PFSK-1 (cell line): ENCODE measurements around the gene KISS1R.

Experiments
- FOXP2 ChIP-seq: optimal IDR thresholded peaks from 2 replicates; pipeline ENCODE3; 2011; ENCODE audit warnings: borderline replicate concordance, control low read depth, inconsistent platforms; ENCODE audit not compliant: insufficient read depth; ENCODE audit errors: extremely low read length, extremely low read depth
- POLR2AphosphoS5 ChIP-seq: IDR thresholded peaks from 2 replicates; pipeline ENCODE4 v1.6.1; 2012; ENCODE audit warnings: low read depth, mild to moderate bottlenecking, control low read depth, low read length, moderate library complexity
- SIN3A ChIP-seq: IDR thresholded peaks from 2 replicates; pipeline ENCODE4 v1.6.1; 2012; ENCODE audit warnings: mild to moderate bottlenecking, low read length, moderate library complexity, borderline replicate concordance; ENCODE audit not compliant: insufficient read depth
- TAF1 ChIP-seq: IDR thresholded peaks from 2 replicates; pipeline ENCODE4 v1.6.1; 2012; ENCODE audit warnings: low read length, control low read depth, borderline replicate concordance; ENCODE audit not compliant: insufficient read depth
- TF ChIP-seq, protein P1 (sequence below), 2 experiments: IDR thresholded peaks; 2 replicates each; pipeline versions ENCODE4 v1.6.1 to v1.8.0; 2011 to 2012; ENCODE audit warnings: low read depth in 2 of 2, low read length in 2 of 2, control low read depth in 1 of 2, inconsistent platforms in 1 of 2, mild to moderate bottlenecking in 1 of 2, moderate library complexity in 1 of 2; ENCODE audit not compliant: insufficient read depth in 1 of 2

KISS1R gene

DNA sequence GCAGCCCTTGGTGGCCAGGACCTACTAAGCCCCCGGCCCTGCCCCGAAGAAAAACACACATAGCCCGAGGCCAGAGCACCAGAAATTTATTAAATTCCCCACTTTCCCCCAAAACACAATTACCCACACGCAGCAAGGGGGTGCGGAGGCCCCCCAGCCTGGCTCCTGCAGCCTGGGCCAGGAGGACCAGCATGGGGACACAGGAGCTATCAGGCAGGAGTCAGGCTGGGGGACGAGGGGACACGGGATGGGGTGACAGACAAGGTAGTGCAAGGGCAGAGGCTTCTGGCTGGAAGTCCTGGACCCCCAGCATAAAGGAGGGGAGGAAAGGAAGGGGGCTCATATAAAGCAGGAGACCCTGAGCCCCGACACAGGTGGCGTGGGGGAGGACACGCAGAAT is 20.7 kb upstream of the KISS1R start:
- TF ChIP-seq FOXP2 (no peak), TAF1 (no peak), SIN3A (no peak), POLR2AphosphoS5 (no peak)
- TF ChIP-seq, protein P1, sequence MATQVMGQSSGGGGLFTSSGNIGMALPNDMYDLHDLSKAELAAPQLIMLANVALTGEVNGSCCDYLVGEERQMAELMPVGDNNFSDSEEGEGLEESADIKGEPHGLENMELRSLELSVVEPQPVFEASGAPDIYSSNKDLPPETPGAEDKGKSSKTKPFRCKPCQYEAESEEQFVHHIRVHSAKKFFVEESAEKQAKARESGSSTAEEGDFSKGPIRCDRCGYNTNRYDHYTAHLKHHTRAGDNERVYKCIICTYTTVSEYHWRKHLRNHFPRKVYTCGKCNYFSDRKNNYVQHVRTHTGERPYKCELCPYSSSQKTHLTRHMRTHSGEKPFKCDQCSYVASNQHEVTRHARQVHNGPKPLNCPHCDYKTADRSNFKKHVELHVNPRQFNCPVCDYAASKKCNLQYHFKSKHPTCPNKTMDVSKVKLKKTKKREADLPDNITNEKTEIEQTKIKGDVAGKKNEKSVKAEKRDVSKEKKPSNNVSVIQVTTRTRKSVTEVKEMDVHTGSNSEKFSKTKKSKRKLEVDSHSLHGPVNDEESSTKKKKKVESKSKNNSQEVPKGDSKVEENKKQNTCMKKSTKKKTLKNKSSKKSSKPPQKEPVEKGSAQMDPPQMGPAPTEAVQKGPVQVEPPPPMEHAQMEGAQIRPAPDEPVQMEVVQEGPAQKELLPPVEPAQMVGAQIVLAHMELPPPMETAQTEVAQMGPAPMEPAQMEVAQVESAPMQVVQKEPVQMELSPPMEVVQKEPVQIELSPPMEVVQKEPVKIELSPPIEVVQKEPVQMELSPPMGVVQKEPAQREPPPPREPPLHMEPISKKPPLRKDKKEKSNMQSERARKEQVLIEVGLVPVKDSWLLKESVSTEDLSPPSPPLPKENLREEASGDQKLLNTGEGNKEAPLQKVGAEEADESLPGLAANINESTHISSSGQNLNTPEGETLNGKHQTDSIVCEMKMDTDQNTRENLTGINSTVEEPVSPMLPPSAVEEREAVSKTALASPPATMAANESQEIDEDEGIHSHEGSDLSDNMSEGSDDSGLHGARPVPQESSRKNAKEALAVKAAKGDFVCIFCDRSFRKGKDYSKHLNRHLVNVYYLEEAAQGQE (IDR thresholded peaks at IDR 0.05; ENCODE audit: insufficient read depth in 1 of 2, low read depth in 2 of 2, low read length in 2 of 2), result no peak

DNA sequence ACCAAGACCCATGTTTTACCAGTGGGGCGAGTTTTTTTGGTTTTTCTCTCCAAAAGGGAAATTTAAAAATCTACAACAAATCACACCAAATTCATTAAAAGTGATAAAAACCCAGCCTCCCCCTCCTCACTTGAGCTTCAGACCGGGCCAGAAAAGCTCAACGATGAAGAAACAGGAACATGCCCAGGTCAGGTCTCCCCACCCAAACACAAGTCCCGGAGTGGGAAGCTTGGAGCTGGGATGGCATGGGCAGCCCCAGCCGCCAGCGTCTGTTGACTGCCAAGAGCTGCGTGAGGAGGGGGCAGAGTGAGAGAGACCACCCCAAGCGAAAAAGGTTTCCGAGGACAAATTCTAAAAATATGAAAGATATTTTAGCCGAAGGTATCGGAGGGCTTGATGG is 20.1 kb upstream of the KISS1R start:
- TF ChIP-seq, protein P1 (IDR thresholded peaks at IDR 0.05; ENCODE audit: insufficient read depth in 1 of 2, low read depth in 2 of 2, low read length in 2 of 2), result no peak
- no peak for TF ChIP-seq TAF1
- no peak for TF ChIP-seq POLR2AphosphoS5
- no peak for TF ChIP-seq SIN3A
- TF ChIP-seq FOXP2, result no peak

DNA sequence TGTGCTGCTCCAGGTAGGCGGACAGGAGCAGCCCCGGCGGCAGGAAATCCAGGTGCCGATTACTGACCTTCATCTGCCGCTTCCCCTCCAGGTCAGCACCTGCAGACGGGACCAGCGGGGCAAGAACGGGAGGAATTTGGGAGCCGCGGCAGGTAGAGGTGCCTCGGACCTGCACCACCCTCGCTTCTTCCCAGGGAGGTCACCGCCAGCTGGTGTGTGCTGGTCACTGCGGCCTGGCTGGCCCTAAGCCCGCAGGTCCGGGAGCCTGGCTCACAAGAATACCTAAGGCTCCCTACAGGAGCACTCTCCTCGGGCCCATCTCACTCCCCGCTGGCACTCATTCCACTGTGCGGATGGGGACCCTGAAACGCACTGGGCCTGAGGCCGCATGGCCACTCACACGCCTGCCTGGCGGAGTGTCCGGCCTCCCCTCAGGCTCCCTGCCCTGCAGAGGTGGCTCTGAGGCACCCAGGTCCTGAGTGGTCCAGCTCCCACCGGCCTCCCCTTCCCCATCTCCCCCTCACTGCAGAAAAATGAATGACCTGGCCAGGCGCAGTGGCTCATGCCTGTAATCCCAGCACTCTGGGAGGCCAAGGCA is 19.6 kb upstream of the KISS1R start:
- TF ChIP-seq POLR2AphosphoS5 (no peak), TAF1 (no peak), SIN3A (no peak)
- TF ChIP-seq, protein P1 (IDR thresholded peaks at IDR 0.05; ENCODE audit: insufficient read depth in 1 of 2, low read depth in 2 of 2, low read length in 2 of 2), result no peak

DNA sequence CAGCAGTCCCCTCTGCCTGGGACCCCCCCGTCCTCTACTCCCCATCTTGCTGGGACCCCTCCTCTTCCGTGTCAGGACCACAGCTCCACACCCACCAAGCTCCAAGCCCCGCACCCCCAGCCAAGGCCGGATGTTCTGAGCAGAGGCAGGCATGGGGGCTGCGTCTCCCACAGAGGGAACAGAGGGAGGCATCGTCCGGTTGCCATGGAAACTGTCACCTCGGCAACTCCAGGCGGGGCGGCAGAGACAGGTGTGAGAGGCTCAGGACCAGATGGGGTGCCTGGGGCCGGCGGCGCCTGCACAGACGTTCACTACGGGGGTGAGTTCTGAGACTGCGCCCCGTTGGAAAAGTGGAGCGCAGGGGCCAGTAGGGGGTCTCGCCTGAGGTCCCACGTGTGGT is 18.5 kb upstream of the KISS1R start:
- TF ChIP-seq TAF1 (no peak), FOXP2 (no peak), POLR2AphosphoS5 (no peak), SIN3A (no peak)
- TF ChIP-seq, protein P1 (IDR thresholded peaks at IDR 0.05; ENCODE audit: insufficient read depth in 1 of 2, low read depth in 2 of 2, low read length in 2 of 2), result no peak

DNA sequence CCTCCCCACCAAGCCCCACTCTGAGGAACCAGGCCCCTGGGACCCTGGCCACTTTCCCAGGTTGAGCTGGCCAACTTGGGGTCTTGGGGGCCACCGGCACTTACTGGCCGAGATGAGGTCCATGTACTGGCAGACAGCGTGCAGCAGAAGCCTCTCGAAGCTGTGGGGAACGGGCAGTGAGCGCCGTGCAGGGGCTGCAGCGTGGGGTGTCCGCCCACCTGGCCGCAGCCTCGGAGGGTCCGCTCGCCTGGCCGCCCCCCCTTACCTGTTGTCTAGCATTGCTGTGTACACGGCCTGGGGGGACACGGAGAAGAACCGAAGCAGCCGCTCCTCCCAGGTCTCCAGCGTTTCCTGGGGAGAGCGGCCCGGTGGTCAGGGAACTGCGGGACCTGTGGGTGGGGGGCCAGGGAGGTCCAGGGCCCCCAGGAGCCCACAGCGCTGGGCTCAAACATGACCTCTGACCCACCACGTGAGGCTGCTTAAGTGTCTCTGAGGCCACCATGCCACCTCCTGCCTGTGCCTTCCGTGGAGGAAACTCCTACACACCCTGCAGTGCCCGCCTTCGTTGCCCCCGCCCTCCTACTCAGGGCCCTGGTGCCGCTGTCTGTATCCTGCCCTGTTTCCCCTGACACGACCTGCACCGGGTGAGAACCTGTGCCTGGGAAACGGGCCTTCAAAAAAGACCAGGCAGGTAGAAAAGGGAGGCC is 17.6 kb upstream of the KISS1R start:
- TF ChIP-seq SIN3A, result no peak
- TF ChIP-seq POLR2AphosphoS5, result no peak
- TF ChIP-seq, protein P1 (IDR thresholded peaks at IDR 0.05; ENCODE audit: insufficient read depth in 1 of 2, low read depth in 2 of 2, low read length in 2 of 2), result no peak
- TF ChIP-seq FOXP2, result no peak
- TF ChIP-seq TAF1, result no peak
